Measurements from ENCODE around the gene MTOR. TPM values are rescaled to one million over a fixed set of nuclear protein-coding genes. Genes with fewer than 3 reads are reported as not detected.
"Not testable (repeated sequence)": the region's sequence is repeated elsewhere in the genome, so short reads cannot be mapped to it uniquely, and the experiment has no call there.

The MTOR gene
- polyA plus RNA-seq, 1 of the 3 experiments (the other 2 are of a cell fraction): 20.9 TPM

- TF ChIP-seq IRF3 (IDR thresholded peaks at IDR 0.05; ENCODE audit: low read depth, low read length) (no peak), GABPA (IDR thresholded peaks at IDR 0.05; ENCODE audit: low read depth) (peak; percentile 76), MEF2A (IDR thresholded peaks at IDR 0.05; ENCODE audit: borderline replicate concordance, low read depth) (no peak), NRF1 (IDR thresholded peaks at IDR 0.05; ENCODE audit: low read depth, low read length) (no peak), RAD21 (IDR thresholded peaks at IDR 0.05; ENCODE audit: low read length) (peak; percentile 46), CHD2 (IDR thresholded peaks at IDR 0.05; ENCODE audit: low read length, partially characterized antibody) (peak; percentile 9), ZBTB33 (IDR thresholded peaks at IDR 0.05; ENCODE audit: borderline replicate concordance, low read depth) (no peak), RXRA (IDR thresholded peaks at IDR 0.05; ENCODE audit: borderline replicate concordance, low read depth) (no peak)
Observed at GRCh38 chr1:11272832-11273594, 10.7 kb upstream of the MTOR start, which contains the start of gene UBIAD1 (continued).

GRCh38 chr1:11272544-11272831, 10.1 kb upstream of the MTOR start:
- Histone ChIP-seq H3K4me1 (ENCODE audit: control insufficient read depth in 1 of 2, insufficient read depth in 2 of 2, low read depth in 1 of 2, low read length in 1 of 2) (peaks cover 9 to 11% of the 10 kb centered on the region in 2 experiments; a peak in 3 of 4 replicates), H4K20me1 (ENCODE audit: insufficient read depth) (no peaks in the 10 kb centered on the region), H3K27ac (ENCODE audit: low read depth in 2 of 2, low read length in 1 of 2) (peak overlapping the region; percentile 41 to 45; a peak in 3 of 4 replicates), H3K4me2 (peak overlapping the region; percentile 67), H3F3A (replicated peaks; ENCODE audit: insufficient read depth) (peaks cover 3% of the 10 kb centered on the region), H3K4me3 (ENCODE audit: low read depth in 2 of 2, low read length in 1 of 2) (peak overlapping the region; percentile 29 to 57; a peak in 3 of 4 replicates), H3K9me3 (no peaks in the 10 kb centered on the region), H3K27me3 (ENCODE audit: insufficient read depth) (no peaks in the 10 kb centered on the region), H3K79me2 (ENCODE audit: insufficient read depth) (peaks cover 32% of the 10 kb centered on the region), H3K36me3 (replicated peaks in 1 of 2; ENCODE audit: control insufficient read depth in 1 of 2, insufficient read depth in 2 of 2, low read length in 1 of 2) (no peaks in the 10 kb centered on the region), H3K9me2 (no peaks in the 10 kb centered on the region), H3K9ac (no peak overlapping the region), H2AFZ (ENCODE audit: low read depth) (peak overlapping the region; percentile 97)
- ChIA-PET CTCF (interaction anchor here (0.6 to 2.4 kb wide), 12 partner anchors 10 to 375 kb away, joined by 3 to 13 read pairs (median 4); partner anchors contain the start of gene MTOR), POLR2A (interaction anchor here (0.7 to 2.0 kb wide), 5 partner anchors 10 to 373 kb away, joined by 3 to 15 read pairs (median 3); partner anchors contain the start of genes DISP3 and MTOR)
- TF ChIP-seq CTCF (IDR thresholded peaks at IDR 0.05): peak; percentile 21; the same call in 1 of the 2 replicates
- no peak for TF ChIP-seq FOSL2 (IDR thresholded peaks at IDR 0.05; ENCODE audit: borderline replicate concordance, low read depth)
- no peak for TF ChIP-seq GABPA (IDR thresholded peaks at IDR 0.05; ENCODE audit: low read depth)
- no peak for TF ChIP-seq TEAD4 (IDR thresholded peaks at IDR 0.05; ENCODE audit: borderline replicate concordance, insufficient read depth)
- 13% methylated on average over 9 of the region's 9 CpGs for WGBS (ENCODE audit: low lambda C conversion rate)
- no peak for DNase-seq

- H3K9ac ChIP-seq; H3K4me2 ChIP-seq; H3K4me3 ChIP-seq (ENCODE audit: low read depth in 2 of 2, low read length in 1 of 2); H3K9me3 ChIP-seq; H3K4me1 ChIP-seq (ENCODE audit: control insufficient read depth in 1 of 2, insufficient read depth in 2 of 2, low read depth in 1 of 2, low read length in 1 of 2); H3F3A ChIP-seq (replicated peaks; ENCODE audit: insufficient read depth); H4K20me1 ChIP-seq (ENCODE audit: insufficient read depth); DNase-seq; H3K27me3 ChIP-seq (ENCODE audit: insufficient read depth); POLR2A ChIA-PET; H2AFZ ChIP-seq (ENCODE audit: low read depth); H3K9me2 ChIP-seq; H3K36me3 ChIP-seq (replicated peaks in 1 of 2; ENCODE audit: control insufficient read depth in 1 of 2, insufficient read depth in 2 of 2, low read length in 1 of 2); H3K79me2 ChIP-seq (ENCODE audit: insufficient read depth); H3K27ac ChIP-seq (ENCODE audit: low read depth in 2 of 2, low read length in 1 of 2): not testable (repeated sequence)
- CTCF ChIA-PET: interaction anchor here (1.3 to 1.8 kb wide), 3 partner anchors 230 to 452 kb away, joined by 3 to 7 read pairs (median 5); no protein-coding TSS in a partner anchor
- 76% methylated on average over 19 of the region's 19 CpGs for WGBS (ENCODE audit: low lambda C conversion rate)
Observed at GRCh38 chr1:11267350-11268337, 5.3 kb upstream of the MTOR start.
